ENCODE data around the gene CCDC6.
"Not testable (repeated sequence)": the region's sequence is repeated elsewhere in the genome, so short reads cannot be mapped to it uniquely, and the experiment has no call there.

Gene CCDC6

GRCh38 chr10:59750155-59750945 lies 156.0 kb downstream of the CCDC6 start:
- DNase-seq, result no peak

GRCh38 chr10:59748834-59749233 lies 157.5 kb downstream of the CCDC6 start:
- no peak for DNase-seq

GRCh38 chr10:59745163-59745650 lies 161.1 kb downstream of the CCDC6 start:
- DNase-seq, result no peak

GRCh38 chr10:59744762-59745161 lies 161.6 kb downstream of the CCDC6 start:
- not testable (repeated sequence) for DNase-seq

GRCh38 chr10:59744156-59744555 lies 162.2 kb downstream of the CCDC6 start:
- DNase-seq, result not testable (repeated sequence)

GRCh38 chr10:59741583-59741982 lies 164.8 kb downstream of the CCDC6 start:
- DNase-seq, result no peak

GRCh38 chr10:59741048-59741447 lies 165.3 kb downstream of the CCDC6 start:
- DNase-seq, result no peak
